ENCODE data around the gene SPIRE1. TPM values are rescaled to one million over a fixed set of nuclear protein-coding genes. Genes with fewer than 3 reads are reported as not detected.

The SPIRE1 gene
- polyA plus RNA-seq, 1 donor from 2014 or later, result 22.2 TPM

DNA sequence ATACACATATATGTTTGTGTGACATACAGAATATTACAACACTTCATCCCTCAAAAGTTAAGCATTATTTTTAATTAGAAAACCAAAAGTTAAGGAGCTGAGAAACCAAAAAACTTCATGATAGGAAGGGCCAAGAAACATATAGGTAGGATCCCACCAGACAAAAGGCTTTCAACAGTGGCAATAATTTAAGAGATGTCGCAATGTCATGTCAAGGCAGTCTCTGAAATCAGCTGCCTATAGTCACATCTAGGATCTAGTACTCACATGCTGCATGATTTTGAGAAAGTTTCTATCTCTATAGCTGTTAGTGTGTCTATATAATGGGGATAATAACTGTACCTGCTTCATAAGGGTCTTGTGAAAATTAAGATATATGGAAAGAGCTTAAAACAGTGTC is 72.7 kb downstream of the SPIRE1 start:
- Histone ChIP-seq H3K9ac (ENCODE audit: low read length) (no peak overlapping the region), H2AFZ (ENCODE audit: low read depth, low read length) (no peak overlapping the region), H3K4me3 (ENCODE audit: low read length) (no peak overlapping the region), H3K9me3 (ENCODE audit: low read length) (no peaks in the 10 kb centered on the region), H4K20me1 (ENCODE audit: insufficient read depth) (no peaks in the 10 kb centered on the region), H3F3A (ENCODE audit: insufficient read depth, low read length, poor library complexity, severe bottlenecking) (no peaks in the 10 kb centered on the region), H3K27me3 (ENCODE audit: insufficient read depth, low read depth, low read length) (no peaks in the 10 kb centered on the region), H3K9me2 (ENCODE audit: insufficient read depth, low read length) (no peaks in the 10 kb centered on the region), H3K27ac (ENCODE audit: low read length) (no peak overlapping the region), H3K36me3 (ENCODE audit: insufficient read depth, low read length) (no peaks in the 10 kb centered on the region), H3K79me2 (replicated peaks; ENCODE audit: insufficient read depth, low read length) (peaks cover 2% of the 10 kb centered on the region), H3K4me2 (ENCODE audit: low read length) (no peak overlapping the region)
- no peak for TF ChIP-seq EP300 (conservative IDR thresholded peaks at IDR 0.05; ENCODE audit: poor library complexity, severe bottlenecking)
- TF ChIP-seq REST (IDR thresholded peaks at IDR 0.05; ENCODE audit: borderline replicate concordance), result no peak

DNA sequence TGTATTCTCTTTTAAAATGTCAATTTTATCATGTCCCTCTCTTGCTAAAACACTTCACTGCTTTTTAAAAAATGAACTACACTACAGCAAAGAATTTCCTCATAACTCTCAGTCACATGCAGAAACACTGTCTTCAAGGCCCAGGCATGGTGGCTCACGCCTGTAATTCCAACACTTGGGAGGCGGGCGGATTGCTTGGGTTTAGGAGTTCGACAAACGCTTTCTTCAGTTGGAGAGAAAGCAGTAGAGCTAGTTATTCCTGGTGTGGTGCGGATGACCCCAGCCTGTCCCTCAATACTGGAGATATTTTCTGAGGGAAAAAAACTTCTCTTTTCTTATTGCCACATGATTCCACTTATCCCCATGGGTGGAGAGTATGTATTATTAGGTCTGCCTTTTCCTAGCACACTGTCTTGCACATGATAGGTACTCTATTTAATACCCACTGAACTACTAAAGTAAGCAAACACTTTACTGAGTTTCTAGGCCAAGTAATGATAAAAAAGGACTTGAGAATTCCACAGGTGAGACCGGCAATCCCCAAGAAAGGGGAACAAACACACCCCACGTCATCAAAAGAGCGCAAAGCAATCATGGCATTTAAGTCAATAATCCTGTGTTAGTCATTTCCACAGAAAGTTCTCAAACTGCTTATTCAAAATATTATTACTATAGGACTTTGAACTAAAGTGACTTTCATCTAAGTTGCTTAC is 77.1 kb downstream of the SPIRE1 start:
- no peak overlapping the region for H3K27ac ChIP-seq (ENCODE audit: low read length)
- H3F3A ChIP-seq (ENCODE audit: insufficient read depth, low read length, poor library complexity, severe bottlenecking), result no peaks in the 10 kb centered on the region
- H3K79me2 ChIP-seq (replicated peaks; ENCODE audit: insufficient read depth, low read length), result no peaks in the 10 kb centered on the region
- no peak overlapping the region for H3K4me2 ChIP-seq (ENCODE audit: low read length)
- no peaks in the 10 kb centered on the region for H3K9me3 ChIP-seq (ENCODE audit: low read length)
- no peak for TF ChIP-seq EP300 (conservative IDR thresholded peaks at IDR 0.05; ENCODE audit: poor library complexity, severe bottlenecking)
- no peak for TF ChIP-seq RAD21 (conservative IDR thresholded peaks at IDR 0.05)
- TF ChIP-seq REST (IDR thresholded peaks at IDR 0.05; ENCODE audit: borderline replicate concordance), result no peak
- no peak for TF ChIP-seq MXI1 (conservative IDR thresholded peaks at IDR 0.05; ENCODE audit: poor library complexity, severe bottlenecking)
- no peak for TF ChIP-seq EZH2 (IDR thresholded peaks at IDR 0.05; ENCODE audit: borderline replicate concordance, insufficient read depth, low read length, poor library complexity, severe bottlenecking)
- no peak for TF ChIP-seq POLR2AphosphoS5 (IDR thresholded peaks at IDR 0.05)
- TF ChIP-seq, protein P1, sequence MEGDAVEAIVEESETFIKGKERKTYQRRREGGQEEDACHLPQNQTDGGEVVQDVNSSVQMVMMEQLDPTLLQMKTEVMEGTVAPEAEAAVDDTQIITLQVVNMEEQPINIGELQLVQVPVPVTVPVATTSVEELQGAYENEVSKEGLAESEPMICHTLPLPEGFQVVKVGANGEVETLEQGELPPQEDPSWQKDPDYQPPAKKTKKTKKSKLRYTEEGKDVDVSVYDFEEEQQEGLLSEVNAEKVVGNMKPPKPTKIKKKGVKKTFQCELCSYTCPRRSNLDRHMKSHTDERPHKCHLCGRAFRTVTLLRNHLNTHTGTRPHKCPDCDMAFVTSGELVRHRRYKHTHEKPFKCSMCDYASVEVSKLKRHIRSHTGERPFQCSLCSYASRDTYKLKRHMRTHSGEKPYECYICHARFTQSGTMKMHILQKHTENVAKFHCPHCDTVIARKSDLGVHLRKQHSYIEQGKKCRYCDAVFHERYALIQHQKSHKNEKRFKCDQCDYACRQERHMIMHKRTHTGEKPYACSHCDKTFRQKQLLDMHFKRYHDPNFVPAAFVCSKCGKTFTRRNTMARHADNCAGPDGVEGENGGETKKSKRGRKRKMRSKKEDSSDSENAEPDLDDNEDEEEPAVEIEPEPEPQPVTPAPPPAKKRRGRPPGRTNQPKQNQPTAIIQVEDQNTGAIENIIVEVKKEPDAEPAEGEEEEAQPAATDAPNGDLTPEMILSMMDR (IDR thresholded peaks at IDR 0.05; ENCODE audit: poor library complexity, severe bottlenecking), result no peak
- no peak for TF ChIP-seq TAF1 (IDR thresholded peaks at IDR 0.05; ENCODE audit: low read depth)
- no peak for TF ChIP-seq SMC3 (conservative IDR thresholded peaks at IDR 0.05; ENCODE audit: poor library complexity)
- H3K36me3 ChIP-seq (ENCODE audit: insufficient read depth, low read length), result no peaks in the 10 kb centered on the region
- no peaks in the 10 kb centered on the region for H4K20me1 ChIP-seq (ENCODE audit: insufficient read depth)
- H3K9ac ChIP-seq (ENCODE audit: low read length), result no peak overlapping the region
- no peak overlapping the region for H2AFZ ChIP-seq (ENCODE audit: low read depth, low read length)
- H3K27me3 ChIP-seq (ENCODE audit: insufficient read depth, low read depth, low read length), result no peaks in the 10 kb centered on the region
- no peaks in the 10 kb centered on the region for H3K9me2 ChIP-seq (ENCODE audit: insufficient read depth, low read length)
- no peak overlapping the region for H3K4me3 ChIP-seq (ENCODE audit: low read length)

Measured in neural cell (in vitro differentiated cells).